OCI-LY1 (cell line): ENCODE measurements around the gene NXN.

Experiments used
- H2AFZ ChIP-seq: fragments of 200-600 bp; sonication (generic), shearing (Covaris generic); 2 replicates; pipeline ENCODE4 v1.6.0; 2014; ENCODE audit warnings: antibody characterized with exemption, mild to moderate bottlenecking, low read length
- H3F3A ChIP-seq: fragments of 200-600 bp; sonication (generic), shearing (Covaris generic); 2 replicates; pipeline ENCODE4 v1.6.0; 2014; ENCODE audit warnings: mild to moderate bottlenecking, antibody characterized with exemption, low read length, moderate library complexity; ENCODE audit not compliant: insufficient read depth
- H3K27ac ChIP-seq: fragments of 200-600 bp; sonication (generic); 2 replicates; pipeline ENCODE4 v1.5.1; 2014; ENCODE audit warnings: low read length, mixed run types, mild to moderate bottlenecking, low read depth; ENCODE audit not compliant: poor library complexity, severe bottlenecking
- H3K27me3 ChIP-seq: fragments of 200-600 bp; sonication (generic); 2 replicates; pipeline ENCODE4 v1.6.0; 2014; ENCODE audit warnings: antibody characterized with exemption, mild to moderate bottlenecking, low read length, moderate library complexity; ENCODE audit not compliant: insufficient read depth
- H3K36me3 ChIP-seq: fragments of 200-600 bp; sonication (generic); 2 replicates; pipeline ENCODE4 v1.6.1; 2014; ENCODE audit warnings: mild to moderate bottlenecking, antibody characterized with exemption, low read length, moderate library complexity, mixed read lengths; ENCODE audit not compliant: insufficient read depth
- H3K4me1 ChIP-seq: fragments of 200-600 bp; sonication (generic); 2 replicates; pipeline ENCODE4 v1.5.1; 2014; ENCODE audit warnings: mild to moderate bottlenecking, low read length, moderate library complexity; ENCODE audit not compliant: insufficient read depth, severe bottlenecking
- H3K4me2 ChIP-seq: fragments of 200-600 bp; sonication (generic), shearing (Covaris generic); 2 replicates; pipeline ENCODE4 v1.6.1; 2014; ENCODE audit warnings: low read length
- H3K4me3 ChIP-seq: fragments of 200-600 bp; sonication (generic); 2 replicates; pipeline ENCODE4 v1.5.1; 2014; ENCODE audit warnings: low read length, low read depth, mild to moderate bottlenecking, mixed read lengths; ENCODE audit not compliant: poor library complexity, severe bottlenecking
- H3K79me2 ChIP-seq: fragments of 200-600 bp; shearing (Covaris generic); 2 replicates; pipeline ENCODE4 v1.6.1; 2016; ENCODE audit warnings: mixed run types, low read length, mixed read lengths; ENCODE audit not compliant: insufficient read depth
- H3K9ac ChIP-seq: fragments of 200-600 bp; sonication (generic), shearing (Covaris generic); 2 replicates; pipeline ENCODE4 v1.6.1; 2014; ENCODE audit warnings: mild to moderate bottlenecking, low read length, mixed read lengths
- H3K9me2 ChIP-seq: fragments of 200-600 bp; sonication (generic), shearing (Covaris generic); 2 replicates; pipeline ENCODE4 v1.6.1; 2014; ENCODE audit warnings: low read depth, mild to moderate bottlenecking, low read length, mixed read lengths
- H3K9me3 ChIP-seq: fragments of 200-600 bp; shearing (Covaris generic); 2 replicates; pipeline ENCODE4 v1.6.1; 2014; ENCODE audit warnings: low read length, mixed read lengths
- H4K20me1 ChIP-seq: fragments of 200-600 bp; sonication (generic), shearing (Covaris generic); 2 replicates; pipeline ENCODE4 v1.6.0; 2016; ENCODE audit warnings: mild to moderate bottlenecking, low read length; ENCODE audit not compliant: insufficient read depth
- EZH2 ChIP-seq: fragments of 200-600 bp; sonication (generic), shearing (Covaris generic); IDR thresholded peaks from 2 replicates; pipeline ENCODE4 v1.8.0; 2017; ENCODE audit warnings: borderline replicate concordance, mixed run types, mild to moderate bottlenecking, antibody characterized with exemption, low read length, moderate library complexity, mixed read lengths
- TF ChIP-seq, protein P1 (sequence below): fragments of 200-600 bp; sonication (generic), shearing (Covaris generic); IDR thresholded peaks from 2 replicates; pipeline ENCODE4 v1.5.1; 2017; ENCODE audit warnings: mild to moderate bottlenecking, antibody characterized with exemption, low read length, moderate library complexity, mixed read lengths

Gene NXN

DNA sequence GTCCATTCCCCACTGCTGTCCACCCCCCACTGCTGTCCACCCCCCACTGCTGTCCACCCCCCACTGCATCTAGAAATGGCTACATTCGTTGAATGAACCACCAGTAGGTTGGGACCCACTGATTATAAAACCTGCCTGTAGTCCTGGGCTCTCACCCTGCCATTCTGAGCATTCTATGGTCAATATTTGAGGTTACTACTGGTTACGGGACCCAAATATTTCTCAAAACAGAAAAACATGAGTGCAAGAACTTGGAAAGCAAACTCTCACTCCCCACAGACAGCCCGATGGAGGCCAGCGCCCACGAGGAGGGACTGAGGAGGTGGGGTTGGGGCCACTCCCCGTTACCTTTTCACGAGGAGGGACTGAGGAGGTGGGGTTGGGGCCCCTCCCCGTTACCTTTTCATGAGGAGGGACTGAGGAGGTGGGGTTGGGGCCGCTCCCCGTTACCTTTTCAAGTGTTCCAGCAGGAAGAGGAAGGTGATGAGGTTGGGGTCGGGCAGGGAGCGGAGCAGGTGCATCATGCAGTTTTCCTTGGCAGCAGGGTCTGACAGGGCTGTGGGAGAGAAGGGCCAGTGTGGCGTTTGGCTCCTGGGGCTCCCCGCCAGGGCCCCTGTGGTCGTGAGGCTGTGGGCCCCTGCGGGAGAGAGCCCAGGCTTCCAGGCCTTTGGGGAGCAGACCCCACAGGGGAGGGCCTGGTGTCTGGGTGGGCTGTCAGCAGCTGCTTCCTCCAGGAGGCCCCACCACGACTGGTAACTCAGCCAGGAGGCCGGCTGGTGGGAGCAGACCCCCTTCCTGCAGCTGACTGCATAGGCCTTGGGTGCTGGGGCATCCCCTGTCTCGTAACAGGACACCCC lies 29.9 kb upstream of the NXN start:
- no peak for TF ChIP-seq EZH2
- TF ChIP-seq, protein P1, sequence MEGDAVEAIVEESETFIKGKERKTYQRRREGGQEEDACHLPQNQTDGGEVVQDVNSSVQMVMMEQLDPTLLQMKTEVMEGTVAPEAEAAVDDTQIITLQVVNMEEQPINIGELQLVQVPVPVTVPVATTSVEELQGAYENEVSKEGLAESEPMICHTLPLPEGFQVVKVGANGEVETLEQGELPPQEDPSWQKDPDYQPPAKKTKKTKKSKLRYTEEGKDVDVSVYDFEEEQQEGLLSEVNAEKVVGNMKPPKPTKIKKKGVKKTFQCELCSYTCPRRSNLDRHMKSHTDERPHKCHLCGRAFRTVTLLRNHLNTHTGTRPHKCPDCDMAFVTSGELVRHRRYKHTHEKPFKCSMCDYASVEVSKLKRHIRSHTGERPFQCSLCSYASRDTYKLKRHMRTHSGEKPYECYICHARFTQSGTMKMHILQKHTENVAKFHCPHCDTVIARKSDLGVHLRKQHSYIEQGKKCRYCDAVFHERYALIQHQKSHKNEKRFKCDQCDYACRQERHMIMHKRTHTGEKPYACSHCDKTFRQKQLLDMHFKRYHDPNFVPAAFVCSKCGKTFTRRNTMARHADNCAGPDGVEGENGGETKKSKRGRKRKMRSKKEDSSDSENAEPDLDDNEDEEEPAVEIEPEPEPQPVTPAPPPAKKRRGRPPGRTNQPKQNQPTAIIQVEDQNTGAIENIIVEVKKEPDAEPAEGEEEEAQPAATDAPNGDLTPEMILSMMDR, result no peak
- H3K36me3 ChIP-seq, result peaks cover 34% of the 10 kb centered on the region
- no peaks in the 10 kb centered on the region for H3K27me3 ChIP-seq
- no peak overlapping the region for H3K9ac ChIP-seq
- no peak overlapping the region for H3K4me3 ChIP-seq
- H3K4me1 ChIP-seq, result no peaks in the 10 kb centered on the region
- no peak overlapping the region for H2AFZ ChIP-seq
- H3K4me2 ChIP-seq, result no peak overlapping the region
- no peaks in the 10 kb centered on the region for H3K9me2 ChIP-seq
- H3F3A ChIP-seq, result no peaks in the 10 kb centered on the region
- no peak overlapping the region for H3K27ac ChIP-seq
- no peaks in the 10 kb centered on the region for H4K20me1 ChIP-seq
- H3K9me3 ChIP-seq, result no peaks in the 10 kb centered on the region
- no peaks in the 10 kb centered on the region for H3K79me2 ChIP-seq

DNA sequence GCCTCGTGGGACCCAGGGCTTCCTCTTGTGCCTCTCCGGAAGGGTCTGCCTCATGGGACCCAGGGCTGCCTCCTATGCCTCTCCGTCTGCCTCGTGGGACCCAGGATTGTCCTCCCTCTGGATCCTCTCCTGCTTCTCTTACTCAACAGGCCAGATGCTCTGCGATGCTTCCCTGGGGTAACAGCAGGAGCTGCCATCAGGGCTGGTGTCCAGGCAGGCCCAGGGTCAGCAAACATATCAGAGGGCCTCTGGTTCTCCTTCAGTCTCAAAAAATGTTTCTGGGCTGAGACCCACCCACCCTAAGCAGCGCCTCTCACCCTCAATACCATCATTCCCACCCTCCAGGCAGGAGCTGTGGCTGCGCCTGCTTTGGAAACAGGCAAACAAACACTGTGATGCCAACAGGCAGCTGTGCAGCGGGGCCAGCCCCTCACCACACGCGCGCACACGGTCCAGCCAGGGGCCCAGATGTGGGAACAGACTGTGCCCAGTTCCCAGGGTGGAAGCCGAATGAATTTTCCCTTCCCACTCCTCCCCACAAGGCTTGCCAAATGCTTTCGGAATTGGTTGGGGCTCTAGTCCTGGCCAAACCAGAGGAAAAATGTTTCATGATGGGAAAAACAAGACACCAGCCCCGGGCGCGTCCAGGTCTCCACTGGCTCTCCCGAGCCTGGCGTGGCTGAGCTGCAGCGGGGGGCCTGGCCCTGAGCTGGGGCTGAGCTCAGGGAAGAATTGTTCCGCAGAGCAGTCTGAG lies 28.6 kb upstream of the NXN start:
- H3K27ac ChIP-seq, result no peak overlapping the region
- H3K4me2 ChIP-seq, result no peak overlapping the region
- no peaks in the 10 kb centered on the region for H4K20me1 ChIP-seq
- peaks cover 44% of the 10 kb centered on the region for H3K36me3 ChIP-seq
- no peaks in the 10 kb centered on the region for H3K9me3 ChIP-seq
- H3K4me3 ChIP-seq, result no peak overlapping the region
- H3K4me1 ChIP-seq, result no peaks in the 10 kb centered on the region
- H3K9ac ChIP-seq, result no peak overlapping the region
- no peaks in the 10 kb centered on the region for H3K9me2 ChIP-seq
- TF ChIP-seq, protein P1, result no peak
- no peak for TF ChIP-seq EZH2
- no peaks in the 10 kb centered on the region for H3F3A ChIP-seq
- H3K27me3 ChIP-seq, result no peaks in the 10 kb centered on the region
- H3K79me2 ChIP-seq, result no peaks in the 10 kb centered on the region
- H2AFZ ChIP-seq, result no peak overlapping the region

DNA sequence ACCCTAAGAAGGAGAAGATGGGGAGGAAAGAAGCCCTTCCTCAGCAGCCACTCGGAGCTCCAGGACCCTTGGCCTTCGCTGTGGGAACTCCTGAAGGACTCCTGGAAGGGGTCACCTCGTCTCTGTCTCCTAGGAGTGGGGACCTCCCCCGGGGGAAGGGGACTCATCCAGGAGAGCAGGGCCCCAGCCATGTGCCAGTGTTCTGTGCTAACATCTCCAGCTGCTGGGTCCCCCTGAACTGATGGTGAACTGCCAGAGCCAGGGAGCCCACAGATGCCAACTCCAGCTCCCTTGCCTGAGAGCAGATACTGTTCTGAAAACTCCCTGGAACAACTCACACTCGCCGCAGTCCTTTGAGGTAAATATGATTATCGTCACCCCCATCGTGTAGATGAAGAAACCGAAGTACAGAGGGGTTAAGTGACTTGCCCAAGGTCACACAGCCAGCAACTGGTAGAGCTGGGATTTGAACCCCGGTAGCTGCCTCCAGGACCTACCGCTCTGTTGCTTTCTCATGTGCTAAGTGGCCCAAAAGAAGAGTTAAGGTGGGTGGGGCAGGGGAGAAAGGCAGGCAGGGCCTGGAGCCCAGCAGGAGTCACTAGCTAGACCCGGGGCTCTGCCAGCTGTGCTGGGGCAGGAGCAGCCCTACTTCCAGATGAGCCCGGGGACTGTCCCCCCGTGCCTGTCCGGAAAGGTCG lies 27.9 kb upstream of the NXN start:
- H3K27ac ChIP-seq, result no peak overlapping the region
- no peaks in the 10 kb centered on the region for H3F3A ChIP-seq
- H3K4me2 ChIP-seq, result no peak overlapping the region
- TF ChIP-seq, protein P1, result no peak
- no peak for TF ChIP-seq EZH2
- no peak overlapping the region for H3K4me3 ChIP-seq
- H3K4me1 ChIP-seq, result no peaks in the 10 kb centered on the region
- no peaks in the 10 kb centered on the region for H3K9me2 ChIP-seq
- H3K36me3 ChIP-seq, result peaks cover 51% of the 10 kb centered on the region
- H3K9me3 ChIP-seq, result no peaks in the 10 kb centered on the region
- H3K27me3 ChIP-seq, result no peaks in the 10 kb centered on the region
- H3K79me2 ChIP-seq, result no peaks in the 10 kb centered on the region
- no peaks in the 10 kb centered on the region for H4K20me1 ChIP-seq
- no peak overlapping the region for H3K9ac ChIP-seq
- no peak overlapping the region for H2AFZ ChIP-seq
